NK-92 (cell line): Measurements from ENCODE around the gene TNN.

ENCODE experiments used
- DNase-seq: peaks from one replicate; lab custom pipeline; 2025; ENCODE audit not compliant: unreplicated experiment; lab: John Stamatoyannopoulos, UW

The TNN gene

DNA sequence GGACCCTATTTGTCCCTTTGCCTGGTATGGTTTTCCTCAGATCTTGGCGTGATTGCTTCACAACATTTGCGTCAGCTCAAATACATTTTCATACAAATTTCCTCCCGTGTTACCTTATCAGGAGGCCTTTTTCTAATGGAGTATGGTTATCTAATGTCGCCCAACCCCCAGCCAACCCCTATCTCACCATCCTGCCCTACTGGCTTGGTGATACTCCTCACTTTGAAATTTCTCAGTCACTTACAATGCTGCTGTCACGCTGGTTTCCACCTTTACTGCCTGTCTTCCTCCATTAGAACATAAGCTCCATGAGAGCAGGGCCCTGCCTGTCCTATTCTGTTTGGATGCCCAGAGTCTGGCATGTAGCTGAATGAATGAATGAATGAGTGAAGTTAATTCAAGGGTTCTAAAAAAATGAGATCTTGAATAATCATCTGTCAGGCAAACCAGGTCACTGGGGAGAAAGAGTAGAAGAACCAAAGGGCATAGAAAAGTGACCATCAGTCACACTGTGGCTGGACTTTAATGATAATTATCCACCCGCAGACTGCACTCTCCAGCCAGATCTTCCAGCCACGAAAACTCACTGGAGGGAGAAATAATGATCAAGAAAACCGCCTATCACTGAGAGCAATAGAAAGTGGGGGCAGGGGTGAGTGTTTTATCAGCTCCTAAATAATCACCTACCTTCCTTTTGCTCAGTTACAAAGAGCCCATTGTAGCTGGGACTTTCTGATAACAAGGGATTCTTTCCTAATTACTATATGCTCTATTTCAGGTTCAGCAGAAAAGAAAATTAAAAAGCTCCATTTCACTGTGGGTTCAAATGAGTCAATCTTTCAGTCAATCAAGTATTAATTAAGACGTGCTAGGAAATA is 103.6 kb downstream of the TNN start:
- no peak for DNase-seq

DNA sequence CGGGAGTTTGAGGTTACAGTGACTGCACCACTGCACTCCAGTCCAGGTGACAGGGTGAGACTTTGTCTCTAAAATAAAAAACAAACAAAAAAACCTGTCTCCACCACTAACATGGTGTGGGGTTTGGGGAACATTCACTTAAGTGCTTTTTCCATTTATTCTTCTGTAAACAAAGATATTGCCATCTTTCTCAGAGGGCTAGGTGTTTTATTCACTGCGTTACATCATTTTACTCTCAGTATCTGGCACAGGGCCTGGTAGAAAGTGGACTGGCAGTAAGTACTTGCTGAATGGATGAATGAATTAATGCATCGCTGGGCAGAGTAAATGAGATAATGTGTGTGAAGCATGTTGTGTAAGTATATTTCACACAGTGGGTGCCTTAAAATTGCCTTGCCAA is 104.9 kb downstream of the TNN start:
- no peak for DNase-seq

DNA sequence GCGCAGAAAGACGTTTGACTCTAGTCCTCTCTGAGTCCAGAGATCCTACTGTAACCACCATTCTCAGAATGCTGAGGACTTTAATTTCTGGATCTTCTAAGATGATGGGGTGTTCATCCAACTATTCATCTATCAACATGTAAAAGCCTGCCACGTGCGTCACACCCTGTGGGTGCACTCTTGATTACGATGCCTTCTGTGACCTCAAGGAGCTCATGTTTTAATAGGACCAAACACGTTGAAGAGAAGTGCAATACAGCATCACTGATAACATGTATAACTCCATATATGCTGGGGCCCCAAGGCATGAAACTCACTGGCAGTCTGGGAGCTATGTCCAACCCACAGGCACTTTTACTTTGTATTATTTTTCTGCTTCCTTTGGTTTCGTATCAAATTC is 105.9 kb downstream of the TNN start:
- no peak for DNase-seq

DNA sequence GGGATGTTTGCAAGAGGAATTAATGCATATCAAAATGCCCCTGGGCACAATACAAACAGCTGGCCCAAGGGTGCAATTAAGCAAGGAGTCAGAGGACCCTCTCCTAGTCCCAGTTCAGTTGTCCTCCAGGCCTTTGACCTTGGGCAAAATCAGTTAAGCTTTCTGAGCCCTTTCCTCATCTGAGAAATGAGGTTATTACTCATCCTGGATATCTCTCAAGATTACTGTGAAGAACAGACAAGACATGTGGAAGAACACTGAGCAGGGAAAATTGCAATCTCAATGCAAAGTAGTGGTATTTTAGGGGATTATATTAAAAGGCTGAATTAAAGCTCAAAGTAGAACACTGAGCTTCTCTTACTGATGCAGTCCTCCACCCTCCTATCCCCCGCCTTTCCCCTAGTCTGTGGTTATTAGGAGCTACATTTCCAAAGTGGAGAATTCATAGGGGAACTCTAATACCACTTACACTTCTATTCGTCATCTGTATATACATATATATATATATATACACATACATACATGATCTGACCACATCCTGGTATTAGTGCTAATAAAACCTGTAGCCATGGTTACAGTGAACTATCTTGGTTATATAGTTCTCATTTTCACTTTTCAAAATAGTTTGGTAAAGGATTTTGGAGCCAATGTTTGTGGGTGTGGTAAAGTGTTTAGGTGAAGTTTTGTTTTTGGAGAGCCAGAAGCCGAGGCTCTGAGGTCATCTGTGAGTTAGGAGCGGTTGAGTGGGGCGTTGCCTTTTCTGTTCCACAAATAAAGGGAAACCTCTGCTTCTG is 106.9 kb downstream of the TNN start:
- no peak for DNase-seq

DNA sequence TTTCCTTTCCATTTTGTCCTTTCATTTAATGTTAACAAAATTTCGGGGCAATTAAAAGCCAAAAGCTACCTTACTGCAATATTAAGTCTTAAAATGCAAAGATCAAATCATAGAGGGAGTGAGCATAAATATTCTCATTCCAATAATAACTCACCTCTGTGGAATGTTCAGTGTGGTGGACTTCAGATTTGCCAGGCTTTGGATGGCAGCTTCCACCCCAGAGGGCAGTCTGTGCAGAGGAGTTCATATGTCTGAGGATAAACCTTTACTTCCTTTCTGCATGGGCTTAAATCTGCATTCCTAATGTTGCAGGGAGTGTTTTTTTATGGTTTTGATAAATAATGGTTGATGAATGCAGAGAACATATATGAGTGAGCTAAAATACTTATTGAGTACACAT is 108.6 kb downstream of the TNN start:
- DNase-seq, result no peak

DNA sequence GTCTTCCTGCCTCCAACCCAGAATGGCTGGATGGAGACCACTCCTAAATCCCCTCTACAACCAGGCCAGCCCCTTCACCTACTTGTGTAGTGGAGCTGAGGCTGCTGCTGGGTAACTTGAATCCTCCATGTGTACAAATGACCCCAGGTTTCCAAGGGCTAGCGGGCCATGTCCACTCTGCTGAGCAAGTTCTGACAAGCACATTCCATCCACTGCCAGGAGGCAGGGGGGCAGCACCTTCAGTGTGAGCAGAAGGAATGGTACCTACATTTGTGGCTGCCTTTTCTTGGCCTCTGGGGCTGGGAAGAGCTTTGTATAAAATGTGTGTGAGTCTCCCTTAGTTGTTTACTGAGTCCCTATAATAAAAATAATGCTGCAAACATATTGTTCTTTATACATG is 110.4 kb downstream of the TNN start:
- DNase-seq, result no peak

DNA sequence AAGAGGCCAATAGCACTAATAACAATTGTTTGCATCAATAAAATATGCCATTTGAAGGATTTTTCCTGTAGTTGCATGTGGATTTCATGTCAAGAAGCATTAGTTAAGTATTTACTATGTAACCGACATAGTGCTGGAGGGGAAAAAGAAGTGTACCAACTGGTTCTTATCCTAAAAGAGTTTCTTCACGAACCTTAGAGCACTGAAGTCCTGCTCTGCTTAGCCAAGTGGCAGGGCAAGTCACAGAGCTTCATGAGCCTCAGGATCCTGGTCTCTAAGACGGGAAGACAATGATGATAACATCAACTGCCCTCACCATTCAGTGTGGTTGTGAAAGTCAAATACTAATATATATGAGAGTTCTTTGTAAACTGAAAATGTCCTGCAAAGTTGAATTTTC is 110.8 kb downstream of the TNN start:
- no peak for DNase-seq

DNA sequence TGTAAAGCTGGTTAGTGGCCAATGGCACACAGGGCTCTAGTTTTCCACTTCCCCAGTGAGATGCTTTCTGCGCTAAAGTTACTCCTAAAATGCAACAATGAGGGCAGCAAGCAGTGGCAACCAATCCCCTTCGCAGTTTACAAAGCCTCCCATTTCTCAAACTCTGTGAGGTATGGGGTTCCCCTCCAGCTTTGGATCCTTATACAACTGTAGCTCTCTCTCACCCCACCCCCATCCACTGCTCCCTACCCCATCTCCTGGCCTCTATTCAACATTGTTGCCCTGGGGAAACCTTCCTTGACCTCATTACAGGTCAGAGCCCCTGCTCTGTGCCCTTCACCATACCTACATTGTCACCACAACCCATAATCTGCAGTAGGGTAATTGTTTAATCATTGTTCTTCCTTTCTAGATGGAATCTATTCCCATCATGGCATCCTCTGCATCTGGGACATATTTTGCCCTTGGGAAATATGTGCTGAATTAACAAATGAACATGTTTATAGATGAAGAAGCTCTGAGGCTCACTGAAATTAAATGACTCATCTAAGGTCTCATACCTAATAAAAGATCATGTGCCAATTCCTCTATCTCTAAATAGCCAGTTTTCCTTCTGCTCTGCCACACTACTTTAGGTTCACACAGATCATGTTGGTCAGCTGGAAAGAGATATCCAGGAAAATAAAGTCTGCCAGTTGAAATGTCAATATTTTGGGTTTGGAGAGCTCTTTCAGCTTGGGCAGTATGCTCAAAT is 112.4 kb downstream of the TNN start:
- DNase-seq, result no peak

DNA sequence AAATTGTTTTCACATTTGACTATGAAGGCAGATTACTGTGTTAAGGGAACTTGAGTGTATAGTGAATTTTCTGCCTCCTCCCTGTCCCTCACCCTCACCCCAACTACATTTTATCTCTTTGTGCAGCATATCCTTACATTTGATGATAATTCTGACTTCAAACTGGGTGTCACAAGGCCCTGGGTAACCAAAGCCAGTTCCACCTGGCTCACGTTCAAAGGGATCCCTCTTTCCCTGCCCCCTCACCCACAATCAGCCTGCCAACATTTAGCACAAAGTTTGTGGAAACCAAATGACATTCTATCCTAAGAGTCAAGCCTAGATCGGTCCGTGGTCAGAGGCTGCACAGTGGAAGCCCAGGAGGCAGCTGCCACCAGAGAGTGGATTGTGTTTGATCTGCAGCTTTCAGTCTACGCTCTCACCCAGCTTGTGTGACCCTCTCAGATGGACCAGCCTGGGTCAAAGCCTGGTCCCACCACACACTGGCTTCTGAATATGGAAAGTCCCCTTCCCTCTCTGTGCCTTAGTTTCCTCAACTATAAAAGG is 114.6 kb downstream of the TNN start:
- no peak for DNase-seq

DNA sequence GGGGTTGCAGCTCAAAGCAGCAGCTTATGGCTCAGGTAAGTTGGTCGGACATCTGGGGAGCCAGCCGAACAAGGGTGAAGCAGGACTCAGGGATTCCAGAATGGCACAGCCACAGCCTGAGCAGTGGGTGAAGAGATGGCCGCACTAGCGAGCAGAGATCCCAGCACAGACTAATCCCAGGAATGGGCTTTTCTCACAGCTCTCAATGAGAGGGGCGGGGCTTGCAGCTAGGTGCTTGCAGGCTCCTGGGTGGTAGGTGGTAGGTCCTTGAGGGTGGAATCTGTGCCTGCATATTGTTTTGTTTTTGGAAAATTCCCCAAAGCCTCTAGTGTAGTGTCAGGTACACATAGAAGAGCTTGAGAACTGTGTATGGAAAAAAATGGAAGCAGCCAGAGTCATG is 116.0 kb downstream of the TNN start:
- no peak for DNase-seq

DNA sequence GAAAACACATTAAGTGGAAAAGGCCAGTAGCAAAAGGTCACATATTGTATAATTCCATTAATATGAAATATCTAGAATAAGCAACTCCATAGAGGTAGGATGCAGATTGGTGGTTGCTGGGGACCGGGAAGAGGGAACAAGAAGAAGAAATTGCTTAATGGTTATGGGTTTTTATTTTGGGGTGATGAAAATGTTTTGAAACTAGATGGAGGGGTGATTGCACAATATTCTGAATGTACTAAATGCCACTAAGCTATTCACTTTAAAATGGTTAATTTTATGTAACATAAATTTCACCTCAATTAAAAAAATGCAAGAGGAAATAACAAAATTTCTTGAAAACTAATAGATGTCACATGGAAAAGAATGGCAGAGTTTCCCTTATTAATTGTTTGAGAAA is 118.3 kb downstream of the TNN start:
- no peak for DNase-seq

DNA sequence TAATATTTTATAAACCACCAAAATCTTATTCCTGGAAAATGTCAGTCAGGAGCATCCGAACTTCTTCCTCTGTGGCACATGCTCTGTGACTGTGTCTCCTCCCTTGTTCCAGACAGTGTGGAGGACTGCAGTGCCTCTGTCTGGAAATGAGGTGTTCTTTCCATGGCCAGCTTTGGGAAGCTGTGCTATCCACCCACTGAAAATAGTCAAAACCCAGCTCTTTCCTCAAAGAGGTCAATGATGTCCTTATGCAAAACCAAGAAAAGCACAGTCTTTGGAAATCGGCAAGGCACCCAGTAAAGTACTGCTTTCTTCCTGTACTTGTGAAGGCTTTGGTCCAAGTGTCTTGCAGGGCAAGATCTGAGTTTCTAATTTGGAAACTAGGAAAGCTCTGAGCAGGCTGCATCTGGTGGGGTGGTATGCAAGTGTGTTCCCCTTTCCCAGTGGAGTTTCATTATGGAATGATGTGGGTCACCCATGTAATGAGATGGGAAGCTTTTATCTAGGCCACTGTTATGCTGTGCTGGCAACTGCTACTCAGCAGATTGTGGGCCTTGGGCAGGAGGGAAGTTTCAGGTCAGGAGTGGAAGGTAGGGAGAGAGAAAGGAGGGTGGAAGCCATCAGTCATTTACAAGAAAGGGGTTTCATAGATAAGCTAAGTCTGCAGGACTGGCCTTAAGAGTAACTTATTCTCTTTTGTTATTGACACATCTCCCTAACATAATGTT is 119.0 kb downstream of the TNN start:
- DNase-seq, result no peak

DNA sequence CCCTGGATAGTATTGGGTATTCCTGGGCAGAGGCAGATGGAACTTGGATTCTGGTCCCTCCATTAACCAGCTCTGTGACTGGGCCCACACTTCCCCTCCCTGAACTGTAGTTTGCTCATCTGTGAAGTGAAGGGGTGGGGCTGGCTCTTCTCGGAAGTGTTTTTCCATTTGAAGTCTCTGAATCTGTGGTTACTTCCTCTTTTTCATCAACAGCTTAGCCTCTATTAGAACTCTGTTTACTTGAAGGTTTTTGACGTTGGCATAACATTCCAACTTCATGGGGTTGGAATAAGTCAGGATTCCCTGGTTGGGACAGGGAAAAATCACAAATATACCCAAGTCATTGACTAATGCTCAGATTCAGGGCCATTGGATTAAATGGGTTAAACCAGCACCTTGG is 121.3 kb downstream of the TNN start:
- no peak for DNase-seq

DNA sequence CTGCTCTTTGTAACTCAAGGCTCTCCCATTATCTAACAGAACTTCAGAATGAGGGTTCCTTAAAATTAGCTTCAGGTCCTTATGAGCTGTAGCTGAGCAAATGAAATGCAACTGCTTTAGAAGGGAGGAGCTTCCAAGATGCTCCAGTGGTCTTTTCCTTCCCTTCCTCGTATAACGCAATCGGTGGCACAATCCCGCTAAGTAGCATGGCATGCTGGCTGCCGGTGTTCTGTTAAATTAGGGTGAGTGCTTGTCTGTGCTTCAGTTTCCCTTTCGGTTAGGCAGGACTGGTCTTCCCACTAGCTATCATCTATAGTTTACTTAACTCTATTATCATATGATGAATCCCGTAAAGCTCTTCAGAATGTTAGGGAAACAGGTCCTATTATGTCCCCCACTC is 124.0 kb downstream of the TNN start:
- no peak for DNase-seq

DNA sequence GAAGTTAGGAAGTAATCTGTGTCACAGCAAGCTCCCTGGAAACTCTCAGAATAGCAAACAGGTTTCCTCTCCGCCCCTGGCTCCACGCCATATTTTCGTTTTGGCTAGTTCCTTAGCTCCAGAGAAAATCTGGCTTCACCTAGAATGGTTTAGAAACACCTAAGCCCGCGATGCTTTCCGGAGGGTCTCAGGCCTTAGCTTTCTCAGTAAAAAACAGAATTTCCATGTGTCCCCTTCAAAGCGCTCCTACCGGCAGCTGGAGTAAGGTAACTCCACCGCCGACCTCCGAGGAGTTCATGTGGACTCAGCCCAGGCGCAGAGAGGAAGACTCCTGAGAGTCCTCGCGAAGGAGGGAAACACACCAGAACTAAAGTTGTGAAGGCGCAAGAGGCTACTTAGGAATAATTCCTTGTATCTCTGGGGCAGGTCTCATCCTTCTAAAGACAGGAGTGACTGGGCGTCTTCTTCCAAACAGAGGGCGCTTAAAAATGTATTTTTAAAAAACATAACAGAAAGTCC is 124.5 kb downstream of the TNN start:
- DNase-seq, result no peak

DNA sequence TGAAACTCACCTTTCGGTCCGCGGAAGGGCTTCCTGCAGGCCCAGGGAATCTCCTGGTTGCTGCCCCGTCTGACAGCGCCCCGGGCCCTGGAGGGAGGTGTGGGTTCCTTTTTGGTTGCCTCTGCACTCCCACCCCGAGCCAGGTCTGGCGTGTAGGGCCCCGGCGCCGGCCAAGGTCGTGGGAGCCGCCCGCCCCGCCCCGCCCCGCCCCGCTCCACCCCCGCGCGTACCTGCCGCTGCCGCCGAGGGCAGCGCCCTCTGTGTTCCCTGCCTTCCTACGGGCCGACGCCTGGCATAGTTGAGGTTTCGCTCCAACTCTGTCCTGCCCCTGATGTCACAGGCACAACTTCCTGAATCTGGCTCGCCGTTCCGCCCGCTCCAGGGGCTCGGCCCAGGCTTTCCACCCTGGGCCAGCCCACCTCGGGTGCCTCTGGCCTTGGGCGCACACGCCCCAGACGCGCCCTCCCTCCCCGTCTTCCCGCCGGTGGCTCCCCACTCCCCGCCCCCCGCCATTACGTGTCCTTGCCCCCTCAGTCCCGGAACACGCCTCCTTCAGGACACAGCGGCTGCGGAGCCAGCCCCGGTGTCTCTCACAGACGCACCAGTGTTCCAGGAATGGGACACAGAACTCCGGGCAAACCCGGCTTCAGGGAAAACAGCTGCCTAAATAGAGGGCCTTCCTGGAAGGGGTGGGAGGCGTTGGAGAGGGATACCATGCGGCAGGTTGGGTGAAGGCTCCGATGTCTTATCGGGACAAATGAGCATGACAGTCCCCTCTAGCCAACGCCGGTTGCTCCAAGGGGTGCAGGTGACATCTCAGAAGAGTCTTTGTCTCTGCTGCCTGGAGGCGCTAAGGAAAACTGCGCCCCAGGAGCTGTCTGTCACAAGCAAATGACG is 125.2 kb downstream of the TNN start, which contains the start of gene KIAA0040:
TSS of gene KIAA0040 (minus strand) at position 147 of the 897 bp plus-strand sequence. CDS start 31,763 bp downstream, outside the sequence.
- DNase-seq, result no peak

DNA sequence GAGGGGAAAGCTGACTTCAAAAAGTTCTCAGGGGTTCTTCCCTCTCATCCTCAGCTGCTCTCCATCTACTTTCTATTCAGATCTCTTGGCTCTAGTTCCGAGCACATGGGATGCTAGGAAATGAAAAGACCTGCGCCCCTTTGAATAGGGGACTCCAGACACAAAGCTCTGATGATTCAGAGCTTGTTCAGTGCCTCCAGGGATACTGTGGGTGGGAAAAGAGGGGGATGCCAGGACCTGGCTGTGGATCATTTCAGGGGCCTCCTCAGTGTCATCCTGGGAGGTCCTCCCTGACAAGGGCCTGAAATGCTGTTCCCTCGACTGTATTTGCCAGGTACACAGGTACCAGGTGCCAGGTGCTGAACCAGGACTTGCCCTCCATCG is 125.9 kb downstream of the TNN start:
- DNase-seq, result no peak

DNA sequence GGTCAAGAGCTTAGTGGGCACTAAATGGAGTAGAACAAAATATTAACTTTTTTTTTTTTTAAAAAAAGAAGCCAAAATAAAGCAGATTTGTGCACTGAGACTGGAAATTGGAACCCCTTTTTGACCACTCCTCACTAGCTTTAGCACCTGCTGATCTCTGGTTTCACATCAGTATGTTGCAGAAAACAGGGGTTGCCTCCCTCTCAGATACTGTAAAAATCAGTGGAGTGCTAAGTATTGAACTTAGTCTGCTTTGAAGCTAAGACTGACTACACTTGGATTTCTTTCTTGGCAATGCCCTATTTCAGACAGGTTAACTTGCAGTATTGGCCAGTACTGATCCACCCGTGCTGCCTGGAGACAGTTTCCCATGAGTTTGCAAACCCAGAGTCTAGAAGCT is 127.6 kb downstream of the TNN start:
- DNase-seq, result no peak

DNA sequence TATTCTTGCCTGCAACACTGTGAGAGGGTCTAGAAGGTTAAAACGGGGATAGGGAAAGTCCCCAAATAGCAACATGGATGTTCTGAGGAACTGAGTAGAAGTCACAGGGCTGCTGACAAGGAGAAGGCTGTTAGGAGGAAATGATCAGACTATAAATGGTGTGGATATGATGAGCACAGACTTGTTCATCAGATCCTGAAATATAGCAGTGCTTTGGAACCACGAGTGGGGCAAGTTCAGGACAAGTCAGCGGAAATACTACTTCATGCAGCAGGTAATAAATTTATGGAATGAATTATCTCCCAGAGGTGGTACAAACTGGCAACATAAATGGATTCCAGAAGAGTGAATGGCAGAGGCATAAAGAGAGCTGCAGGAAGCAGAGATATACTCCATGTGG is 128.2 kb downstream of the TNN start:
- no peak for DNase-seq
